Adrenal gland (tissue), 12 donors: Measurements from ENCODE around the gene CPTP. TPM values are rescaled to one million over a fixed set of nuclear protein-coding genes. Genes with fewer than 3 reads are reported as not detected.
A peak's percentile ranks its signal among the peaks of the same experiment; 100 is the strongest.

Source experiments
- DNase-seq, 7 donors: peaks; one replicate each; pipeline ENCODE4 v3.0.0-alpha.2; 2019 to 2020
- H3K27ac ChIP-seq, 5 donors: fragments of 200-600 bp; sonication (generic) in 4 of 5; 1 replicate in 3 of 5; 2 replicates in 2 of 5; pipeline versions ENCODE4 v1.5.1 to v1.8.0; 2016 to 2020; ENCODE audit warnings: mild to moderate bottlenecking in 1 of 5
- H3K27me3 ChIP-seq: fragments of 200-600 bp; 2 replicates; pipeline ENCODE4 v1.8.0; 2021
- H3K36me3 ChIP-seq, 2 donors: fragments of 200-600 bp; replicated peaks in 1 of 2; 1 replicate in 1 of 2; 2 replicates in 1 of 2; pipeline versions ENCODE4 v1.5.1 to v1.8.0; 2018 to 2022
- H3K4me1 ChIP-seq, 2 donors: fragments of 200-600 bp; replicated peaks in 1 of 2; 1 replicate in 1 of 2; 2 replicates in 1 of 2; pipeline versions ENCODE4 v1.5.1 to v1.8.0; 2018 to 2021
- H3K4me3 ChIP-seq, 4 donors: fragments of 200-600 bp; sonication (generic) in 3 of 4; one replicate each; pipeline ENCODE4 v1.5.1; 2016 to 2018
- H3K9me3 ChIP-seq, 3 donors: fragments of 200-600 bp; sonication (generic) in 1 of 3; replicated peaks in 1 of 3; 1 replicate in 2 of 3; 2 replicates in 1 of 3; pipeline versions ENCODE4 v1.5.1 to v1.8.0; 2016 to 2021
- POLR2A ChIP-seq, 2 donors: fragments of 450-650 bp; IDR thresholded peaks; one replicate each; pipeline ENCODE4 v1.6.1; 2017; ENCODE audit warnings: antibody characterized with exemption in 2 of 2, mild to moderate bottlenecking in 2 of 2, moderate library complexity in 1 of 2
- WGBS, 4 donors: extraction: QIAGEN DNeasy Blood & Tissue Kit in 2 of 4; methylation state at CpG; one replicate each; pipeline versions ENCODE4 v1.1.5 to v1.1.7; 2013 to 2017; 5-methylcytosine and 5-hydroxymethylcytosine counted together
- intact Hi-C, 2 donors: fragments of 100-400 bp; cut with DNase I; formaldehyde crosslinking; loops; one replicate each; pipeline versions ENCODE4 v1.14.1 to v1.15.0; 2022 to 2023
- polyA plus RNA-seq, 3 donors: library from polyadenylated mRNA; stranded (reverse); fragments of 200-250 nt in 2 of 3; fragments of 350-450 nt in 1 of 3; fragmentation: Illumina TruSeq in 1 of 3; extraction: RNeasy Lipid Tissue Mini Kit (QIAGEN cat#74804) in 1 of 3; gene quantifications; one replicate each; pipeline ENCODE4 v1.2.3, GENCODE V29; 2013 to 2014
- total RNA-seq, 9 donors: library from RNA; depleted of rRNA in 4 of 9; stranded (reverse); fragments of >200 nt in 4 of 9; fragments of 120-200 nt in 1 of 9; fragmentation: NEBNext Ultra II Directional in 1 of 9; extraction: Animal tissue kit (Norgen Biotek cat#: 25700) in 1 of 9; gene quantifications; one replicate each; pipeline versions ENCODE4 v1.1.0 to v1.2.4, GENCODE V29; 2013 to 2023
- TF ChIP-seq, protein P1 (sequence below), 6 experiments: fragments of 450-650 bp in 4 of 6; fragments of 200-600 bp in 2 of 6; sonication (generic) in 1 of 6; IDR thresholded peaks; 1 replicate in 5 of 6; 2 replicates in 1 of 6; pipeline versions ENCODE4 v1.5.1 to v1.8.0; 2016 to 2021; ENCODE audit warnings: antibody characterized with exemption in 6 of 6, mild to moderate bottlenecking in 2 of 6, moderate library complexity in 1 of 6
- donor health status: healthy with polysubstance abuse.
- donor health status: Bipolar disorder and iron deficiency.
- donor health status: DM: yes; HTN: yes; CAD: no.
- donor health status: DM: no; HTN: no; CAD: no.
- donor health status: DM: no; HTN: no; CAD: no.
- donor health status: DM: yes; HTN: yes; CAD: no.

The CPTP gene
- total and polyA plus RNA-seq, 12 donors, result 2.9 to 53.0 (median 29.0) TPM

DNA sequence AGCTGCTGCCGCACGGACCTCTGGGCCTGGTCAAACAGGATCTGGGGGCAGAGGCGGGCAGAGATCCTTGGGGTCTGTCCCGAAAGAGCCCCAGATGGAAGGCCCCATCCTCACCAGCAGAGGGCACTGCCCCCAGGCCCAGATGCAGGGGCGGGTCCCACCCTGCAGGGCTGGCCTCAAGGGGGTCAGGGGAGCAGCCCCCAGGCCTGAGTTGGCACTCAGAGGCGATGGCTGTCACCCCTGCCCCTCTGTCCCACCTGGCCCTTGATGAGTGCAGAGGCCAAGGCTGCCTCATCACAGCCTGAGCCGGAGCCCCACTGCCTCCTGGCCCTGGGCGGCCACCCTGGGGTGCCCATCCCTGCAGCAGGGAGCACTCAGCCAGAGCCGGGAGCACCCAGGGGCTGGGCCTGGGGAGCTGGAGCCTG is 22.6 kb upstream of the CPTP start:
- Histone ChIP-seq H3K4me1 (peaks cover 28 to 32% of the 10 kb centered on the region in 2 donors), H3K36me3 (peaks cover 0 to 5% of the 10 kb centered on the region in 2 donors), H3K27ac (no peak overlapping the region), H3K9me3 (no peaks in the 10 kb centered on the region), H3K27me3 (no peaks in the 10 kb centered on the region), H3K4me3 (no peak overlapping the region)
- no peak for DNase-seq
- 88 to 90% (median 89%) methylated on average over 4 to 9 of the region's 9 CpGs; no CpG with 5 or more reads in 1 of the 4 donors for WGBS, 4 donors
- intact Hi-C loops, result no loop called here
- TF ChIP-seq, protein P1, sequence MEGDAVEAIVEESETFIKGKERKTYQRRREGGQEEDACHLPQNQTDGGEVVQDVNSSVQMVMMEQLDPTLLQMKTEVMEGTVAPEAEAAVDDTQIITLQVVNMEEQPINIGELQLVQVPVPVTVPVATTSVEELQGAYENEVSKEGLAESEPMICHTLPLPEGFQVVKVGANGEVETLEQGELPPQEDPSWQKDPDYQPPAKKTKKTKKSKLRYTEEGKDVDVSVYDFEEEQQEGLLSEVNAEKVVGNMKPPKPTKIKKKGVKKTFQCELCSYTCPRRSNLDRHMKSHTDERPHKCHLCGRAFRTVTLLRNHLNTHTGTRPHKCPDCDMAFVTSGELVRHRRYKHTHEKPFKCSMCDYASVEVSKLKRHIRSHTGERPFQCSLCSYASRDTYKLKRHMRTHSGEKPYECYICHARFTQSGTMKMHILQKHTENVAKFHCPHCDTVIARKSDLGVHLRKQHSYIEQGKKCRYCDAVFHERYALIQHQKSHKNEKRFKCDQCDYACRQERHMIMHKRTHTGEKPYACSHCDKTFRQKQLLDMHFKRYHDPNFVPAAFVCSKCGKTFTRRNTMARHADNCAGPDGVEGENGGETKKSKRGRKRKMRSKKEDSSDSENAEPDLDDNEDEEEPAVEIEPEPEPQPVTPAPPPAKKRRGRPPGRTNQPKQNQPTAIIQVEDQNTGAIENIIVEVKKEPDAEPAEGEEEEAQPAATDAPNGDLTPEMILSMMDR (IDR thresholded peaks at IDR 0.05), result peak in 4 of 6 experiments; percentile 7 to 28 (median 16)
- TF ChIP-seq POLR2A (IDR thresholded peaks at IDR 0.05), result no peak

GRCh38 chr1:1302951-1303509 is 21.6 kb upstream of the CPTP start:
- intact Hi-C loops, result no loop called here
- H3K27me3 ChIP-seq, result no peaks in the 10 kb centered on the region
- TF ChIP-seq, protein P1 (IDR thresholded peaks at IDR 0.05), result no peak
- TF ChIP-seq POLR2A (IDR thresholded peaks at IDR 0.05), result no peak
- H3K4me1 ChIP-seq, result peaks cover 31 to 34% of the 10 kb centered on the region in 2 donors
- DNase-seq, result no peak
- 84 to 88% (median 86%) methylated on average over 17 to 31 of the region's 31 CpGs for WGBS, 4 donors
- no peak overlapping the region for H3K4me3 ChIP-seq
- peaks cover 0 to under 1% of the 10 kb centered on the region in 2 donors for H3K36me3 ChIP-seq
- H3K9me3 ChIP-seq, result no peaks in the 10 kb centered on the region
- H3K27ac ChIP-seq, result no peak overlapping the region

GRCh38 chr1:1303736-1304135 is 20.9 kb upstream of the CPTP start:
- no peak for TF ChIP-seq POLR2A (IDR thresholded peaks at IDR 0.05)
- TF ChIP-seq, protein P1 (IDR thresholded peaks at IDR 0.05), result no peak
- H3K9me3 ChIP-seq, result no peaks in the 10 kb centered on the region
- no peaks in the 10 kb centered on the region for H3K27me3 ChIP-seq
- DNase-seq, result no peak
- H3K4me1 ChIP-seq, result peaks cover 32 to 34% of the 10 kb centered on the region in 2 donors
- H3K27ac ChIP-seq, result peak overlapping the region in 2 of 5 donors; percentile 87 to 93
- H3K36me3 ChIP-seq, result no peaks in the 10 kb centered on the region
- H3K4me3 ChIP-seq, result no peak overlapping the region
- 79 to 88% (median 83%) methylated on average over 5 to 13 of the region's 13 CpGs; no CpG with 5 or more reads in 1 of the 4 donors for WGBS, 4 donors
- intact Hi-C loops, result no loop called here

DNA sequence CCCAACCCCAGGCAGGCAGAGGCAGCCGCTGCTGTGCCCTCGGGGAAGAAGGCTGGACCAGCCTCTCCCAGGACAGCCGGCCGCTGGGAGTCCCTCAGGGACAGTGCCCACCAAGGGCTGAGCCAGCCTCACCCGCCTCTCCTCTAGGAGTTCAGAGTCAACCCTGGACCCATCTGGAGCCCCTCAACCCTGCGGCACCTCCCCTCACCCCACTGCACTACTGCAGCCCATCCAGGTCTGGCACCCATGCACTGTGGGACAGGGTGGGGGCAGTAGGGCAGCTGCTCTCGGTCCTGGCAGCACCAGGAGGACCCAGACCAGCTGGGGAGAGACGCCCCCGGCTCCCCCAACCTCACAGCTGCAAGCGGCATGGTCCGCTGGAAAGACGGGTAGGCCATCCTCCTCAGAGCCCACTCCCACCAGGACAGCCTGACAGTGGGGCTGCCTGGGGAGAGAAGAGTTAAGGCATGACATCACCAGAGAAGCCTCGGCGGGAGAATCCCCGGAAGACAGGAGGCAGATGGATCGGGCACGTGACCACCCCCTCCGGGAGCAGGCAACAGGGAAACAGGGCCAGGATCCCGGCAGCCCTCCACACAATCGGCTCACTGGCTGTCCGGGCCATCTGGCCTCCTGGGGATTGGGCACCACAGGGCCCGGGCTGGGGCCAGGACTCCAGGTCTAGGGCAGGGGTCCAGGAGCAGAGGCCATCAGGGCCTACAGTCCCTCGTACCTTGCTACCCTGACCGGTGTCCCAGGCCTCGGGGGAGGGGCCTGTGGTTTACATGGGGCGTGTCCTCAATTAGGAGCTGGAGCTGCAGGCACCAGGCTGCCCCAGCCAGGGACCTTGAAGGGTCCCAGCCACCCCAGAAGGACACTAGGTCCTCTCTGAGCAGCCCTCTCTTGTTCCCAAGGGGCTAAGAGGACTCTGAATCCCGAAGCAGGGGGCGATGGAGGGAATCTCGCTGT is 20.0 kb upstream of the CPTP start:
- peaks cover 40 to 41% of the 10 kb centered on the region in 2 donors for H3K4me1 ChIP-seq

More for the DNA sequence above, 20.0 kb upstream of the CPTP start:
- Histone ChIP-seq H3K27me3 (no peaks in the 10 kb centered on the region), H3K27ac (peak overlapping the region in 4 of 5 donors; percentile 37 to 93 (median 80)), H3K9me3 (no peaks in the 10 kb centered on the region), H3K4me3 (peak overlapping the region in 1 of 4 donors; percentile 97), H3K36me3 (no peaks in the 10 kb centered on the region)
- WGBS, 4 donors, result 17 to 36% (median 21%) methylated on average over 9 to 29 of the region's 29 CpGs
- DNase-seq, result peak; percentile 87 to 95 (median 90)
- intact Hi-C loops, result no loop called here
- peak in 1 of 2 donors; percentile 44 for TF ChIP-seq POLR2A (IDR thresholded peaks at IDR 0.05)
- TF ChIP-seq, protein P1 (IDR thresholded peaks at IDR 0.05), result no peak
